PC-3 (cell line): Measurements from ENCODE around the gene IRF2BP1.

Experiments used
- EZH2 ChIP-seq: fragments of 300-600 bp; sonication (generic); IDR thresholded peaks from one replicate; pipeline ENCODE4 v1.6.1; 2017; ENCODE audit warnings: antibody characterized with exemption, mild to moderate bottlenecking, low read length; ENCODE audit not compliant: unreplicated experiment
- EZH2phosphoT487 ChIP-seq: fragments of 300-600 bp; sonication (generic); IDR thresholded peaks from 2 replicates; pipeline ENCODE4 v1.6.1; 2018; ENCODE audit warnings: mild to moderate bottlenecking, antibody characterized with exemption, low read length, borderline replicate concordance
- TF ChIP-seq, protein P1 (sequence below): fragments of 300-600 bp; sonication (generic); conservative IDR thresholded peaks from 2 replicates; pipeline ENCODE4 v1.5.1; 2017; ENCODE audit warnings: antibody characterized with exemption, low read depth, mild to moderate bottlenecking, low read length

DNA sequence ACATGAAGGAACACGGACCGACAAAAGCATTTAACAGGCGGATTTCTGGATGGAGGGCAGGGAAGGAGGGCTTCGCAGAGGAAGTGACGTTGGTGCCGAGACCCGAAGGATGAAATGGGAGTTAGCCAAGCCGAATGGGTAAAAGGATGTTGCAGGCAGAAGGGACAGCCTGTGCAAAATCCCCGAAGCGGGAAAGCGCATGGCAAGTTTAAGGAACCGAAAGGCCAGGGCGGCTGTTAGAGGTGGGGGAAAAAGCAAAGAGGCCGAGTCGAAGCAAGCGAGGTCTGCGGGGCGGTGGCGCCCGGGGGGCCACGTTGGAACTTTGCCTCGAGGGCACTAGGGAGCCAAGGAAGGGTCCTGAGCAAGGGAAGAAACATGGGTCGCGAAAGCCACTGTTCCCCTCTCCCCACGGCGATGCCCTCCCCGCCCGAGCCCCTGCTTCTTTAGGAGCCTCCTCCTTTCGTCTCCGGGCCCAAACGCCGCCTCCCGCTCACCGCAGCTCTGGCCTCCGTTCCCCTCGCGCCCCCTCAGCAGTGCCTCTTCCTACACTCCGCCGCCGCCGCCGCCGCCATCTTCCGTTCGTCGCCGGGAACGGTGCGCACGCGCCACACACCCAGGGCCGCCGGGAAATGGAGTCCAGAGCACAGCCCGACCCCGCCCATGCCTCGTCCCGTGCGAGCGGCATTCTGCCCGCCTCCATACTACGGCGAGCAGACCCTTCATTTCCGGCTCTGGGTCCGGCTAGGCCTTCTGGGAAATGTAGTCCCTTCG lies 23.2 kb downstream of the IRF2BP1 start, which contains the start of gene SYMPK:
- TF ChIP-seq, protein P1, sequence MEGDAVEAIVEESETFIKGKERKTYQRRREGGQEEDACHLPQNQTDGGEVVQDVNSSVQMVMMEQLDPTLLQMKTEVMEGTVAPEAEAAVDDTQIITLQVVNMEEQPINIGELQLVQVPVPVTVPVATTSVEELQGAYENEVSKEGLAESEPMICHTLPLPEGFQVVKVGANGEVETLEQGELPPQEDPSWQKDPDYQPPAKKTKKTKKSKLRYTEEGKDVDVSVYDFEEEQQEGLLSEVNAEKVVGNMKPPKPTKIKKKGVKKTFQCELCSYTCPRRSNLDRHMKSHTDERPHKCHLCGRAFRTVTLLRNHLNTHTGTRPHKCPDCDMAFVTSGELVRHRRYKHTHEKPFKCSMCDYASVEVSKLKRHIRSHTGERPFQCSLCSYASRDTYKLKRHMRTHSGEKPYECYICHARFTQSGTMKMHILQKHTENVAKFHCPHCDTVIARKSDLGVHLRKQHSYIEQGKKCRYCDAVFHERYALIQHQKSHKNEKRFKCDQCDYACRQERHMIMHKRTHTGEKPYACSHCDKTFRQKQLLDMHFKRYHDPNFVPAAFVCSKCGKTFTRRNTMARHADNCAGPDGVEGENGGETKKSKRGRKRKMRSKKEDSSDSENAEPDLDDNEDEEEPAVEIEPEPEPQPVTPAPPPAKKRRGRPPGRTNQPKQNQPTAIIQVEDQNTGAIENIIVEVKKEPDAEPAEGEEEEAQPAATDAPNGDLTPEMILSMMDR = no peak
- TF ChIP-seq EZH2phosphoT487 (no peak), EZH2 (no peak)
